Neutrophil (primary cell): ENCODE measurements around the gene GTF2A1.

Experiments
- H3K27ac ChIP-seq: fragments of 200-600 bp; sonication (generic); 2 replicates; pipeline ENCODE4 v1.5.1; 2016; ENCODE audit warnings: mild to moderate bottlenecking, moderate library complexity
- H3K27me3 ChIP-seq: fragments of 200-600 bp; sonication (generic); 2 replicates; pipeline ENCODE4 v1.6.0; 2016; ENCODE audit warnings: mild to moderate bottlenecking
- H3K36me3 ChIP-seq: fragments of 200-600 bp; sonication (generic); 2 replicates; pipeline ENCODE4 v1.5.1; 2017
- H3K4me1 ChIP-seq, 2 experiments: fragments of 200-600 bp in 1 of 2; sonication (generic) in 1 of 2; 1 replicate in 1 of 2; 2 replicates in 1 of 2; pipeline versions ENCODE4 v1.5.1 to v1.6.1; 2013 to 2016; ENCODE audit warnings: low read depth in 1 of 2, low read length in 1 of 2, mild to moderate bottlenecking in 1 of 2, moderate library complexity in 1 of 2; ENCODE audit not compliant: control insufficient read depth in 1 of 2, insufficient read depth in 1 of 2
- H3K4me3 ChIP-seq, 2 experiments: fragments of 200-600 bp in 1 of 2; sonication (generic) in 1 of 2; 1 replicate in 1 of 2; 2 replicates in 1 of 2; pipeline ENCODE4 v1.5.1; 2013 to 2016; ENCODE audit warnings: low read depth in 1 of 2, low read length in 1 of 2, mild to moderate bottlenecking in 1 of 2, moderate library complexity in 1 of 2
- H3K9me3 ChIP-seq: fragments of 200-600 bp; sonication (generic); 2 replicates; pipeline ENCODE4 v1.5.1; 2016
- CTCF ChIP-seq: fragments of 200-600 bp; sonication (generic); IDR thresholded peaks from 2 replicates; pipeline ENCODE4 v1.5.1; 2016; ENCODE audit warnings: antibody characterized with exemption

The GTF2A1 gene

GRCh38 chr14:81205639-81206038 lies 15.1 kb downstream of the GTF2A1 start:
- H3K36me3 ChIP-seq = peaks cover 52% of the 10 kb centered on the region
- no peaks in the 10 kb centered on the region for H3K9me3 ChIP-seq
- H3K27ac ChIP-seq = no peak overlapping the region
- no peaks in the 10 kb centered on the region for H3K27me3 ChIP-seq
- H3K4me1 ChIP-seq = peaks cover 18 to 20% of the 10 kb centered on the region in 2 experiments
- H3K4me3 ChIP-seq = no peak overlapping the region
- no peak for TF ChIP-seq CTCF

GRCh38 chr14:81200054-81200453 lies 20.7 kb downstream of the GTF2A1 start:
- TF ChIP-seq CTCF = no peak
- H3K9me3 ChIP-seq = no peaks in the 10 kb centered on the region
- H3K36me3 ChIP-seq = peaks cover 53% of the 10 kb centered on the region
- no peaks in the 10 kb centered on the region for H3K4me1 ChIP-seq
- no peaks in the 10 kb centered on the region for H3K27me3 ChIP-seq
- no peak overlapping the region for H3K27ac ChIP-seq
- H3K4me3 ChIP-seq = no peak overlapping the region

DNA sequence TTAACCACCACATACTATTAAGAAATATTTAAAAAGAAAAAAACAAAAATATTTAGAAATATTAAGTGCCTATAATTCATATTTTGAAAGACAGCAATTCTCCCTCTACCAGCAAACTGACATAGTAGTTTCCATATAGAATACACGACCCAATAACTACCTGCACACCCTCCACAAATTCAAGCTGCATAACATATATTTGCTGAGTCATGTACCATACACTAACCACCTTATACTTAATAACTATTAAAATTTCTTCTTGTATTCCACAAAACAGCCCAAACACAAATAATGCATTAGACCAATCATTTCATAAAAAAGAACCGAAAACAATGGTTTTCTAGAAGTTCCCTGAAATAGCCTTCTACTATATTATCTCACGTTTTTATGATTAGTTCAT lies 21.7 kb downstream of the GTF2A1 start:
- H3K4me3 ChIP-seq = no peak overlapping the region
- H3K27me3 ChIP-seq = no peaks in the 10 kb centered on the region
- TF ChIP-seq CTCF = no peak
- no peaks in the 10 kb centered on the region for H3K9me3 ChIP-seq
- peaks cover 61% of the 10 kb centered on the region for H3K36me3 ChIP-seq
- no peak overlapping the region for H3K27ac ChIP-seq
- H3K4me1 ChIP-seq = no peaks in the 10 kb centered on the region

- H3K27me3 ChIP-seq = no peaks in the 10 kb centered on the region
- H3K27ac ChIP-seq = no peak overlapping the region
- H3K9me3 ChIP-seq = no peaks in the 10 kb centered on the region
- TF ChIP-seq CTCF = no peak
- peaks cover 62% of the 10 kb centered on the region for H3K36me3 ChIP-seq
- H3K4me1 ChIP-seq = no peaks in the 10 kb centered on the region
- H3K4me3 ChIP-seq = no peak overlapping the region
Measured at GRCh38 chr14:81198651-81199050, 22.1 kb downstream of the GTF2A1 start.

DNA sequence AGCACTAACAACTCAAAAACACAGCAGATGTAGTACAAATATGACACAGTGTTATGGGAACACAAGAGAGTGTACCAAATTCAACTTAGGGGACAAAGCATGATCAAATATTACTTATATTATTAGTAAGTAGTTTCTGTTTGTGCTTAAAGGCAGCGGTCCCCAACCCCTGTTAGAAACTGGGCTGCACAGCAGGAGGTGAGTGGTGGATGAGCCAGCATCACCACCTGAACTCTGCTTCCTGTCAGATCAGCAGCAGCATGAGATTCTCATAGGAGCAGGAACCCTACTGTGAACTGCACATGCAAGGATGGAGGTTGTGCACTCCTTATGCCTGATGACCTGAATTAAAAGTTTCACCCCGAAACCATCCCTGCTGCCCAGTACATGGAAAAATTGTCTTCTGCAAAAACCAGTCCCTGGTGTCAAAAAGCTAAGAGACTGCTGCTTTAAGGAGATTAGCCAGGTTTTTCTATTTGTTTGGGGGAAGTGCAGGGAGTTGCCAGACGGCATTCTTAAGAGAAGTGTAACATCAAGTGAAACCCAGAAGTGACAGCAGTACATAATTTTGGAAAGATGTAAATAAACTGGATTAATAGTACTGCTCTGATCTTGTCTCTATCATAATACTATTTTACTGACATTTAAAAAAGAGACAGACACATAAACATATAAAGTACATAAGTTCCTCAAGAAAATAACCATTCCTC lies 26.7 kb downstream of the GTF2A1 start:
- Histone ChIP-seq H3K36me3 (peaks cover 50% of the 10 kb centered on the region), H3K9me3 (no peaks in the 10 kb centered on the region), H3K4me3 (no peak overlapping the region), H3K27me3 (no peaks in the 10 kb centered on the region), H3K27ac (peak overlapping the region; percentile 21), H3K4me1 (peaks cover 17 to 21% of the 10 kb centered on the region in 2 experiments)
- TF ChIP-seq CTCF = no peak
